HepG2 (cell line): ENCODE data around the gene HEATR5B. TPM values are rescaled to one million over a fixed set of nuclear protein-coding genes. Genes with fewer than 3 reads are reported as not detected.

Experiments used
- HIVEP1 ChIP-seq: sonication (generic); formaldehyde crosslinking; IDR thresholded peaks from 2 replicates; pipeline ENCODE4 v1.4.0; 2020; ENCODE audit warnings: mild to moderate bottlenecking, missing genetic modification reagents
- PTBP1 ChIP-seq: fragments of 200-400 bp; formaldehyde crosslinking; IDR thresholded peaks from 2 replicates; pipeline ENCODE4 v1.6.1; 2018; ENCODE audit warnings: low read length, low read depth; ENCODE audit not compliant: poor library complexity, severe bottlenecking
- SOX13 ChIP-seq, 3 experiments: fragments of 450-650 bp in 1 of 3; sonication (generic) in 1 of 3; formaldehyde crosslinking in 1 of 3; IDR thresholded peaks in 2 of 3; conservative IDR thresholded peaks in 1 of 3; 2 replicates each; pipeline versions ENCODE4 v1.5.0 to v1.6.1; 2016 to 2020; ENCODE audit warnings: antibody characterized with exemption in 1 of 3, mild to moderate bottlenecking in 1 of 3, missing compliant biosample characterization in 1 of 3, missing genetic modification reagents in 1 of 3, moderate library complexity in 1 of 3
- XBP1 ChIP-seq: sonication (generic); formaldehyde crosslinking; IDR thresholded peaks from 2 replicates; pipeline ENCODE4 v1.5.0; 2020; ENCODE audit warnings: missing genetic modification reagents
- ZBTB8A ChIP-seq: sonication (generic); formaldehyde crosslinking; IDR thresholded peaks from 2 replicates; pipeline ENCODE4 v1.4.0; 2020; ENCODE audit warnings: mild to moderate bottlenecking, low read depth, missing genetic modification reagents, borderline replicate concordance
- ZKSCAN8 ChIP-seq: IDR thresholded peaks from 2 replicates; pipeline ENCODE4 v1.6.1; 2016; ENCODE audit warnings: borderline replicate concordance, missing genetic modification reagents, missing compliant biosample characterization
- ZNF263 ChIP-seq: sonication (generic); formaldehyde crosslinking; IDR thresholded peaks from 2 replicates; pipeline ENCODE4 v1.4.0; 2020; ENCODE audit warnings: missing genetic modification reagents
- ZNF431 ChIP-seq: sonication (generic); formaldehyde crosslinking; IDR thresholded peaks from 2 replicates; pipeline ENCODE4 v1.9.0; 2022; ENCODE audit warnings: missing genetic modification reagents, low read depth, mild to moderate bottlenecking, borderline replicate concordance
- ZNF451 ChIP-seq: sonication (generic); formaldehyde crosslinking; IDR thresholded peaks from 2 replicates; pipeline ENCODE4 v1.5.0; 2020; ENCODE audit warnings: mild to moderate bottlenecking, missing genetic modification reagents
- ZNF564 ChIP-seq: sonication (generic); formaldehyde crosslinking; IDR thresholded peaks from 2 replicates; pipeline ENCODE4 v1.8.1; 2023; ENCODE audit warnings: mild to moderate bottlenecking, missing genetic modification reagents
- ZNF567 ChIP-seq: sonication (generic); formaldehyde crosslinking; IDR thresholded peaks from 2 replicates; pipeline ENCODE4 v1.8.1; 2023; ENCODE audit warnings: mild to moderate bottlenecking, missing genetic modification reagents, borderline replicate concordance
- polyA plus RNA-seq, 8 experiments: library from polyadenylated mRNA; depleted of rRNA in 3 of 8; stranded (reverse) in 7 of 8; unstranded in 1 of 8; fragments of >200 nt; fragmentation: Illumina TruSeq in 4 of 8; extraction: Trizol in 4 of 8; gene quantifications; 2 replicates each; pipeline versions ENCODE4 v1.2.1 to v1.2.3, GENCODE V29; 2011 to 2016; ENCODE audit warnings: low read depth in 4 of 8, missing spikeins in 1 of 8, mixed read lengths in 1 of 8; ENCODE audit not compliant: insufficient read depth in 1 of 8
- total RNA-seq, 5 experiments: library from RNA; depleted of rRNA; stranded (reverse); fragments of >200 nt; fragmentation: Illumina TruSeq; extraction: Trizol; gene quantifications; 2 replicates each; pipeline ENCODE4 v1.2.3, GENCODE V29; 2016; ENCODE audit warnings: low read depth in 1 of 5
- TF ChIP-seq, protein P1 (sequence below): sonication (generic); formaldehyde crosslinking; conservative IDR thresholded peaks from 2 replicates; pipeline ENCODE4 v1.8.1; 2023; ENCODE audit warnings: missing genetic modification reagents
- TF ChIP-seq, protein P2 (sequence below), 2 experiments: fragments of 450-650 bp in 1 of 2; sonication (generic) in 1 of 2; formaldehyde crosslinking in 1 of 2; IDR thresholded peaks; 2 replicates each; pipeline versions ENCODE4 v1.6.1 to v1.8.0; 2016 to 2022; ENCODE audit warnings: antibody characterized with exemption in 1 of 2, mild to moderate bottlenecking in 1 of 2, missing genetic modification reagents in 1 of 2
- TF ChIP-seq, protein P3 (sequence below): sonication (generic); formaldehyde crosslinking; IDR thresholded peaks from 2 replicates; pipeline ENCODE4 v1.5.1; 2020; ENCODE audit warnings: missing genetic modification reagents, mild to moderate bottlenecking, borderline replicate concordance
- TF ChIP-seq, protein P4 (sequence below): sonication (generic); formaldehyde crosslinking; IDR thresholded peaks from 2 replicates; pipeline ENCODE4 v1.9.0; 2021; ENCODE audit warnings: missing genetic modification reagents, mild to moderate bottlenecking, borderline replicate concordance

The HEATR5B gene
- total and polyA plus RNA-seq, 2 of the 13 experiments (the other 11 are each of a cell fraction or from before 2014, with no cell fraction given) = 12.7 to 16.3 TPM

DNA sequence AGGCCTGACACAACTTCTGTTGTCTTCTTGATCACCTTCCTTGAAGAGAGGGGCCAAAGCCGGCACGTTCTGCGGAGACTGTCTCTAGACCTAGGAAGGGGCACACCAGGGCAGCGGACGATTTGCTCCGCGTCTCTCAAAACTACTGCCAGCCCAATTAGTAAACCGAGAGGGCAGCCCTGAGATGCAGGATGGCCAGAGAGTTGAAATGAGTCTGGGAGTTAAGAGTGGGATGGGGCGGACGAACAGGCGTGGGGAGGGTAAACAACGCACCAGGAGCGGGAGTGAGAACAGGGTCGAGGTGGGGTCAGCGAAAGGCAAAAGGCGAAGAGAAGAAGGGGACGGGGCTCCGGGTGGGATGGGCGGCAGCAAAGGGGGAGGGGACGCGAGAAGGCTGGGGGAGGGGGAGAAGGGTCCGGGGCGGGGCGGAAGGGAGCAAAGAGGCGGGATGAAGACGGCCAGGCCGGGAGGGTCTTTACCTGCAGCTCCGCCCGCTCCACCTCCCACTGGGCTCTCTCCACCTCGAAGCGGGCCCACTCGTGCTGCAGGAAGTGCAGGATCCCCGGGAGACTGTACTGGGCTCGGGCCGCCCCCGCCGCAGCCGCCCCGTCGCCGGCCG is 118.3 kb downstream of the HEATR5B start (continued):
- TF ChIP-seq, protein P1, sequence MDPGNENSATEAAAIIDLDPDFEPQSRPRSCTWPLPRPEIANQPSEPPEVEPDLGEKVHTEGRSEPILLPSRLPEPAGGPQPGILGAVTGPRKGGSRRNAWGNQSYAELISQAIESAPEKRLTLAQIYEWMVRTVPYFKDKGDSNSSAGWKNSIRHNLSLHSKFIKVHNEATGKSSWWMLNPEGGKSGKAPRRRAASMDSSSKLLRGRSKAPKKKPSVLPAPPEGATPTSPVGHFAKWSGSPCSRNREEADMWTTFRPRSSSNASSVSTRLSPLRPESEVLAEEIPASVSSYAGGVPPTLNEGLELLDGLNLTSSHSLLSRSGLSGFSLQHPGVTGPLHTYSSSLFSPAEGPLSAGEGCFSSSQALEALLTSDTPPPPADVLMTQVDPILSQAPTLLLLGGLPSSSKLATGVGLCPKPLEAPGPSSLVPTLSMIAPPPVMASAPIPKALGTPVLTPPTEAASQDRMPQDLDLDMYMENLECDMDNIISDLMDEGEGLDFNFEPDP (CRISPR knock-in tag) = peak; percentile 92; the same call in 1 of the 2 replicates
- TF ChIP-seq ZNF567 (CRISPR knock-in tag) = 0 out of 2 replicates have a peak, but pooled peaks have one; percentile 10
- TF ChIP-seq ZNF451 (CRISPR knock-in tag) = no peak
- TF ChIP-seq ZNF431 (CRISPR knock-in tag) = no peak
- TF ChIP-seq, protein P2, sequence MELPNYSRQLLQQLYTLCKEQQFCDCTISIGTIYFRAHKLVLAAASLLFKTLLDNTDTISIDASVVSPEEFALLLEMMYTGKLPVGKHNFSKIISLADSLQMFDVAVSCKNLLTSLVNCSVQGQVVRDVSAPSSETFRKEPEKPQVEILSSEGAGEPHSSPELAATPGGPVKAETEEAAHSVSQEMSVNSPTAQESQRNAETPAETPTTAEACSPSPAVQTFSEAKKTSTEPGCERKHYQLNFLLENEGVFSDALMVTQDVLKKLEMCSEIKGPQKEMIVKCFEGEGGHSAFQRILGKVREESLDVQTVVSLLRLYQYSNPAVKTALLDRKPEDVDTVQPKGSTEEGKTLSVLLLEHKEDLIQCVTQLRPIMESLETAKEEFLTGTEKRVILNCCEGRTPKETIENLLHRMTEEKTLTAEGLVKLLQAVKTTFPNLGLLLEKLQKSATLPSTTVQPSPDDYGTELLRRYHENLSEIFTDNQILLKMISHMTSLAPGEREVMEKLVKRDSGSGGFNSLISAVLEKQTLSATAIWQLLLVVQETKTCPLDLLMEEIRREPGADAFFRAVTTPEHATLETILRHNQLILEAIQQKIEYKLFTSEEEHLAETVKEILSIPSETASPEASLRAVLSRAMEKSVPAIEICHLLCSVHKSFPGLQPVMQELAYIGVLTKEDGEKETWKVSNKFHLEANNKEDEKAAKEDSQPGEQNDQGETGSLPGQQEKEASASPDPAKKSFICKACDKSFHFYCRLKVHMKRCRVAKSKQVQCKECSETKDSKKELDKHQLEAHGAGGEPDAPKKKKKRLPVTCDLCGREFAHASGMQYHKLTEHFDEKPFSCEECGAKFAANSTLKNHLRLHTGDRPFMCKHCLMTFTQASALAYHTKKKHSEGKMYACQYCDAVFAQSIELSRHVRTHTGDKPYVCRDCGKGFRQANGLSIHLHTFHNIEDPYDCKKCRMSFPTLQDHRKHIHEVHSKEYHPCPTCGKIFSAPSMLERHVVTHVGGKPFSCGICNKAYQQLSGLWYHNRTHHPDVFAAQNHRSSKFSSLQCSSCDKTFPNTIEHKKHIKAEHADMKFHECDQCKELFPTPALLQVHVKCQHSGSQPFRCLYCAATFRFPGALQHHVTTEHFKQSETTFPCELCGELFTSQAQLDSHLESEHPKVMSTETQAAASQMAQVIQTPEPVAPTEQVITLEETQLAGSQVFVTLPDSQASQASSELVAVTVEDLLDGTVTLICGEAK (IDR thresholded peaks at IDR 0.05) = no peak
- TF ChIP-seq, protein P2 (CRISPR knock-in tag; IDR thresholded peaks at IDR 0.05) = no peak
- no peak for TF ChIP-seq ZBTB8A
- TF ChIP-seq, protein P3, sequence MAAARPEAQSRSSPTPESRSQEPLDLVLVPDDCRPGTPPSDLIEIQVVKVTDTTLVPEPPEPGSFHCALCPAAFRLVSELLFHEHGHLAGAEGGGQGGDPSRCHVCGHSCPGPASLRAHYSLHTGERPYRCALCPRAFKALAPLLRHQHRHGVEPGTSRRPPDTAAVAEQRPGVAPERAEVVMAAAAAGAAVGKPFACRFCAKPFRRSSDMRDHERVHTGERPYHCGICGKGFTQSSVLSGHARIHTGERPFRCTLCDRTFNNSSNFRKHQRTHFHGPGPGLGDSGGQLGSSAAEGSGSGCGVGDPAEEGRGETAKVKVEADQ (CRISPR knock-in tag) = no peak
- no peak for TF ChIP-seq ZNF263 (CRISPR knock-in tag)
- no peak for TF ChIP-seq ZKSCAN8 (CRISPR knock-in tag)
- TF ChIP-seq SOX13 (IDR thresholded peaks at IDR 0.05) = 0 out of 2 replicates have a peak, but pooled peaks have one; percentile 15
- TF ChIP-seq SOX13 (CRISPR knock-in tag; conservative IDR thresholded peaks at IDR 0.05 in 1 of 2, IDR thresholded peaks at IDR 0.05 in 1 of 2) = no peak
- no peak for TF ChIP-seq PTBP1
- TF ChIP-seq, protein P4, sequence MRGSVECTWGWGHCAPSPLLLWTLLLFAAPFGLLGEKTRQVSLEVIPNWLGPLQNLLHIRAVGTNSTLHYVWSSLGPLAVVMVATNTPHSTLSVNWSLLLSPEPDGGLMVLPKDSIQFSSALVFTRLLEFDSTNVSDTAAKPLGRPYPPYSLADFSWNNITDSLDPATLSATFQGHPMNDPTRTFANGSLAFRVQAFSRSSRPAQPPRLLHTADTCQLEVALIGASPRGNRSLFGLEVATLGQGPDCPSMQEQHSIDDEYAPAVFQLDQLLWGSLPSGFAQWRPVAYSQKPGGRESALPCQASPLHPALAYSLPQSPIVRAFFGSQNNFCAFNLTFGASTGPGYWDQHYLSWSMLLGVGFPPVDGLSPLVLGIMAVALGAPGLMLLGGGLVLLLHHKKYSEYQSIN (CRISPR knock-in tag) = no peak
- TF ChIP-seq HIVEP1 (CRISPR knock-in tag) = peak; percentile 34; the same call in 1 of the 2 replicates
- TF ChIP-seq ZNF564 = no peak
- no peak for TF ChIP-seq XBP1 (CRISPR knock-in tag)
